ENCODE results near the gene WNT2B.

The WNT2B gene

DNA sequence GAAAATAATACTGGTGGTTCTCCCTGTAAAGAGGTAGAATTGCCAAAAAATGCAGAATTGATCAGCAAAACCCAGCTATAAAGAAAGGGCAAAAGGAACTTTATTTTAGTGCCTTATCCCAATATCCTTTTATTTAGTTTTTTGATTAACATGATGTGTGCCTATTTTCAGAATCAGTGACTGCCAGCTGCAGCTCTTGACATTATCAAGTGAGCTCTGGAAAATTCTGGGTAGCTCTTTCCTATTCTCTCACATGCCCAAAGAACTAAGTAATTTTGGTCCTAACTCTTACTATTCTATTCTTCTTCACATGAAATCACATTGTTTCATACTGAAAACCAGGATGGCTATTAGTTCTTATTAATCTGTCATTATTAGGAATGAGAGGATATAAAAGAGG is 22.1 kb downstream of the WNT2B start:
- H3K4me3 ChIP-seq (ENCODE audit: low read depth, low read length) = no peak overlapping the region
- no peaks in the 10 kb centered on the region for H3K36me3 ChIP-seq (replicated peaks)
- TF ChIP-seq, protein P1, sequence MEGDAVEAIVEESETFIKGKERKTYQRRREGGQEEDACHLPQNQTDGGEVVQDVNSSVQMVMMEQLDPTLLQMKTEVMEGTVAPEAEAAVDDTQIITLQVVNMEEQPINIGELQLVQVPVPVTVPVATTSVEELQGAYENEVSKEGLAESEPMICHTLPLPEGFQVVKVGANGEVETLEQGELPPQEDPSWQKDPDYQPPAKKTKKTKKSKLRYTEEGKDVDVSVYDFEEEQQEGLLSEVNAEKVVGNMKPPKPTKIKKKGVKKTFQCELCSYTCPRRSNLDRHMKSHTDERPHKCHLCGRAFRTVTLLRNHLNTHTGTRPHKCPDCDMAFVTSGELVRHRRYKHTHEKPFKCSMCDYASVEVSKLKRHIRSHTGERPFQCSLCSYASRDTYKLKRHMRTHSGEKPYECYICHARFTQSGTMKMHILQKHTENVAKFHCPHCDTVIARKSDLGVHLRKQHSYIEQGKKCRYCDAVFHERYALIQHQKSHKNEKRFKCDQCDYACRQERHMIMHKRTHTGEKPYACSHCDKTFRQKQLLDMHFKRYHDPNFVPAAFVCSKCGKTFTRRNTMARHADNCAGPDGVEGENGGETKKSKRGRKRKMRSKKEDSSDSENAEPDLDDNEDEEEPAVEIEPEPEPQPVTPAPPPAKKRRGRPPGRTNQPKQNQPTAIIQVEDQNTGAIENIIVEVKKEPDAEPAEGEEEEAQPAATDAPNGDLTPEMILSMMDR (IDR thresholded peaks at IDR 0.05; ENCODE audit: low read depth, low read length, missing control alignments) = no peak
- no peak for DNase-seq
- in situ Hi-C loops (cut with HindIII; ENCODE audit: low pct_ligation_motif_present, low sequenced_read_pairs) = no loop called here
- H3K27ac ChIP-seq = no peak overlapping the region
- H3K27me3 ChIP-seq (replicated peaks) = no peaks in the 10 kb centered on the region

DNA sequence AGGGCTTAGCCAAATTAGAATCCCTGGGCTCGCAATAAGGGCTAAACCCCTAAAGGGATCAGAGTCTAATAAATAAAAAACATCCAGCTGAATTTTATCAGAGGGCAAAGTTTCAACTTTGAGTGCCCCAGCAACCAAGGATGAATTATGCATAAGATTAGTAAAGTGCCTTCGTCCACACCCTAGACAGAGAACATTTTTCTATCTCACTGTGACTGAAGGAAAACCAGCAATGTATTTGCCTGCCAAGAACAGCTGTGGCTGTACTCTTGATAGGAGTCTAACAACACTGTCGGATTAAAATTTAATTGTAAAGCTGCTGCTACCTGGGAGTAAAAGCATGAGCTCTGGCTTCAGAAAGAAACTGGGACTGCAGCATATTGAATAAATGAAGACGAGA is 23.3 kb downstream of the WNT2B start:
- Histone ChIP-seq H3K4me3 (ENCODE audit: low read depth, low read length) (no peak overlapping the region), H3K36me3 (replicated peaks) (no peaks in the 10 kb centered on the region), H3K27me3 (replicated peaks) (no peaks in the 10 kb centered on the region), H3K27ac (peak overlapping the region; percentile 86)
- no peak for DNase-seq
- in situ Hi-C loops (cut with HindIII; ENCODE audit: low pct_ligation_motif_present, low sequenced_read_pairs) = no loop called here
- TF ChIP-seq, protein P1 (IDR thresholded peaks at IDR 0.05; ENCODE audit: low read depth, low read length, missing control alignments) = no peak

DNA sequence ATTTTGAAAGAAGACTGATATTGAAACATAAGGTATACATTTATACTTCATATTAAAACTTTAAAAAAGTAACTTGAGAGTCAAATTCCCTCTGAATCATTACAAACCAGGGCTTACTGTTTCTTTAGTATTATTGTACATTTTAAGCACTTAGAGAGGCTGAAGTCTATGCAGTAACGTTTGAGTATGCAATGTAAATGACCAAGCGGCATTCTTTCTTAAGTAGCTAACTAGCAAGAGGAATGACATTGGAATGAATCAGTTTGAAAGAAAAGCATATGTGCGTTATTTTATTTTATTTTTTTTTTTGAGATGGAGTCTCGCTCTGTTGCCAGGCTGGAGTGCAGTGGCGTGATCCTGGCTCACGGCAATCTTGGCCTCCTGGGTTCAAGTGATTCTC is 24.3 kb downstream of the WNT2B start:
- Histone ChIP-seq H3K36me3 (replicated peaks) (no peaks in the 10 kb centered on the region), H3K27ac (peak overlapping the region; percentile 86), H3K4me3 (ENCODE audit: low read depth, low read length) (no peak overlapping the region), H3K27me3 (replicated peaks) (no peaks in the 10 kb centered on the region)
- DNase-seq = peak; percentile 46
- TF ChIP-seq, protein P1 (IDR thresholded peaks at IDR 0.05; ENCODE audit: low read depth, low read length, missing control alignments) = no peak
- in situ Hi-C loops (cut with HindIII; ENCODE audit: low pct_ligation_motif_present, low sequenced_read_pairs) = no loop called here

DNA sequence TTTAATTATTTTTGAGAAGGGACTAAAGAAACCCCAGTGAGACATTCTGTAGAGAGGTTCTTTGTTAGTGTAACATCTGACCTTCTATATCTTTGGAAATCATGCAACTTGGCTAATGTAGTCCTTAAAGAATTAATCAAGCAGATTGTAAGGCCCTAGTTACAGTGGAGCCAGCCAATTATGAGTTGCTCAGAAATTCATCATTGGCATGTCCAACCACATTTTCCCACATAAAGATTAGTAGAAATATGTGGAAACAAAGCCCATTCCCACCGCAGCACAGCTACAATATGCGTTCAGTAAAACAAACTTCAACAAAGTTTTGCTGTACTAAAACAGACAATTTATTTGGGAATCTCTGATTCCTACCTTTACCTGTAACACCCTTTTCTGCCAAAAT is 27.8 kb downstream of the WNT2B start:
- TF ChIP-seq, protein P1 (IDR thresholded peaks at IDR 0.05; ENCODE audit: low read depth, low read length, missing control alignments) = no peak
- Histone ChIP-seq H3K27ac (peak overlapping the region; percentile 46), H3K27me3 (replicated peaks) (no peaks in the 10 kb centered on the region), H3K4me3 (ENCODE audit: low read depth, low read length) (no peak overlapping the region), H3K36me3 (replicated peaks) (no peaks in the 10 kb centered on the region)
- peak; percentile 46 for DNase-seq
- in situ Hi-C loops (cut with HindIII; ENCODE audit: low pct_ligation_motif_present, low sequenced_read_pairs) = no loop called here

DNA sequence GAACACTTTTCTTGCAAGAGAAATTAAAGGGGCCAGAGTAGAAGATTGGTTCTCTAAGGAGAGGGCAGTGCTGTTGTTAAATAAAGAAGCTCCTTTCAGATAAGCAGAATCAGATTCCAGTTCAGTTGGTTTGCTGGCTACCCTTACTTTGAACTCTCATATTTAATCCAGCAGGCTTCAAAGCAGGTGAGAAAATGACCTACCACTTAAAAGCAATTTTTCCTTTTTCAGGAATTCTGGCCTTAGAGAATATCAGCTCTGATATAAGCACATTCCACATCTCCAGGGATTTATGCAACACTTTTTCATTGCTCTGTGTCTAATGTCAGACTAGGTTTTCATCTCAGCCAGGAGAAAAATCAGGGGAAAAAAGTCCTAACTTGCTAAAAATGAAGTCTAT is 28.7 kb downstream of the WNT2B start:
- Histone ChIP-seq H3K36me3 (replicated peaks) (no peaks in the 10 kb centered on the region), H3K27me3 (replicated peaks) (no peaks in the 10 kb centered on the region), H3K27ac (peak overlapping the region; percentile 46), H3K4me3 (ENCODE audit: low read depth, low read length) (no peak overlapping the region)
- TF ChIP-seq, protein P1 (IDR thresholded peaks at IDR 0.05; ENCODE audit: low read depth, low read length, missing control alignments) = no peak
- in situ Hi-C loops (cut with HindIII; ENCODE audit: low pct_ligation_motif_present, low sequenced_read_pairs) = no loop called here
- DNase-seq = no peak

DNA sequence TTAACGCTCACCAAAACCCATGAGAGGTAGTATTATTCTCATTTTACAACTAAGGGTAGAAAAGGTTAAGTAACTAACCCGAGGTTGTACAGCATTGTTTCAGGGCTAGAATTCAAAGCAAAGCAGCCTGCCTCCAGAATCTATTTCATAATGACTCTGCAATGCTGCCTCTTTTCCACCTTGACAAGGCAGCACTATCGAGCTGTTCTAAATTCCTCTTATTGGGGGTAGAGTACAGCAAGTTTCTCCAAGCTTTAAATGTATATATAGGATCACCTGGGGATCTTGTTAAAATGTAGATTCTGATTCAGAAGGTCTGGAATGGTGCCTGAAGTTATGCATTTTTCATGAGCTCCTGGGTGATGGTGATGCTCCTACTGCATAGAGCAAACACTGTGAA is 30.1 kb downstream of the WNT2B start:
- no peak for DNase-seq
- H3K27ac ChIP-seq = no peak overlapping the region
- H3K4me3 ChIP-seq (ENCODE audit: low read depth, low read length) = no peak overlapping the region
- in situ Hi-C loops (cut with HindIII; ENCODE audit: low pct_ligation_motif_present, low sequenced_read_pairs) = no loop called here
- no peaks in the 10 kb centered on the region for H3K27me3 ChIP-seq (replicated peaks)
- no peaks in the 10 kb centered on the region for H3K36me3 ChIP-seq (replicated peaks)
- TF ChIP-seq, protein P1 (IDR thresholded peaks at IDR 0.05; ENCODE audit: low read depth, low read length, missing control alignments) = no peak
